NT2/D1 (cell line): ENCODE data around the gene HSBP1.

ENCODE experiments used
- YY1 ChIP-seq: IDR thresholded peaks from 2 replicates; pipeline ENCODE4 v1.6.1; 2011; ENCODE audit not compliant: insufficient read length, insufficient read depth
- ZNF274 ChIP-seq: IDR thresholded peaks from 2 replicates; pipeline ENCODE4 v1.6.1; 2011; ENCODE audit warnings: mild to moderate bottlenecking, low read depth, low read length

- no peak for TF ChIP-seq YY1
- TF ChIP-seq ZNF274 = no peak
Measured at GRCh38 chr16:83852774-83853173, 45.0 kb downstream of the HSBP1 start.
